MM.1S (cell line): ENCODE measurements around the gene ARSG.

Source experiments
- DNase-seq: peaks from one replicate; pipeline ENCODE4 v3.0.0-alpha.2; 2015
- H2AFZ ChIP-seq: fragments of 300-600 bp; sonication (generic); 2 replicates; pipeline ENCODE4 v1.6.0; 2016; ENCODE audit warnings: antibody characterized with exemption, low read length
- H3F3A ChIP-seq: fragments of 300-600 bp; sonication (generic); 2 replicates; pipeline ENCODE4 v1.6.1; 2016; ENCODE audit warnings: mild to moderate bottlenecking, antibody characterized with exemption, low read length, moderate library complexity, mixed read lengths; ENCODE audit not compliant: insufficient read depth
- H3K27ac ChIP-seq: fragments of 300-600 bp; sonication (generic); 2 replicates; pipeline ENCODE4 v1.5.1; 2016; ENCODE audit warnings: mild to moderate bottlenecking, low read length
- H3K27me3 ChIP-seq: fragments of 300-600 bp; sonication (generic); replicated peaks from 2 replicates; pipeline ENCODE4 v1.6.0; 2016; ENCODE audit warnings: low read length; ENCODE audit not compliant: insufficient read depth
- H3K36me3 ChIP-seq: fragments of 300-600 bp; sonication (generic); replicated peaks from 2 replicates; pipeline ENCODE4 v1.6.1; 2016; ENCODE audit warnings: mild to moderate bottlenecking, low read length, mixed read lengths; ENCODE audit not compliant: insufficient read depth
- H3K4me1 ChIP-seq: fragments of 300-600 bp; sonication (generic); 2 replicates; pipeline ENCODE4 v1.6.1; 2016; ENCODE audit warnings: low read length, mixed read lengths
- H3K4me2 ChIP-seq: fragments of 300-600 bp; sonication (generic); 2 replicates; pipeline ENCODE4 v1.6.0; 2016; ENCODE audit warnings: low read depth, low read length
- H3K4me3 ChIP-seq: fragments of 300-600 bp; sonication (generic); 2 replicates; pipeline ENCODE4 v1.5.1; 2016; ENCODE audit warnings: low read length, mixed read lengths
- H3K79me2 ChIP-seq: fragments of 300-600 bp; sonication (generic); 2 replicates; pipeline ENCODE4 v1.6.1; 2016; ENCODE audit warnings: mixed run types, low read length, mixed read lengths
- H3K9ac ChIP-seq: fragments of 300-600 bp; sonication (generic); 2 replicates; pipeline ENCODE4 v1.6.1; 2016; ENCODE audit warnings: low read length, mixed read lengths
- H3K9me2 ChIP-seq: fragments of 300-600 bp; sonication (generic); replicated peaks from 2 replicates; pipeline ENCODE4 v1.6.1; 2016; ENCODE audit warnings: mild to moderate bottlenecking, low read length, mixed read lengths; ENCODE audit not compliant: insufficient read depth
- H3K9me3 ChIP-seq: fragments of 300-600 bp; sonication (generic); replicated peaks from 2 replicates; pipeline ENCODE4 v1.6.1; 2016; ENCODE audit warnings: mild to moderate bottlenecking, low read length, mixed read lengths; ENCODE audit not compliant: insufficient read depth
- H4K20me1 ChIP-seq: fragments of 300-600 bp; sonication (generic); 2 replicates; pipeline ENCODE4 v1.6.1; 2016; ENCODE audit warnings: mild to moderate bottlenecking, low read length, moderate library complexity, mixed read lengths; ENCODE audit not compliant: insufficient read depth
- EZH2 ChIP-seq: fragments of 300-600 bp; sonication (generic); optimal IDR thresholded peaks from 2 replicates; pipeline ENCODE3; 2017; ENCODE audit warnings: low read depth, mild to moderate bottlenecking, antibody characterized with exemption, low read length, mixed read lengths
- EZH2phosphoT487 ChIP-seq: fragments of 300-600 bp; sonication (generic); IDR thresholded peaks from 2 replicates; pipeline ENCODE4 v1.6.1; 2018; ENCODE audit warnings: antibody characterized with exemption, low read length
- TF ChIP-seq, protein P1 (sequence below): fragments of 300-600 bp; sonication (generic); IDR thresholded peaks from 2 replicates; pipeline ENCODE4 v1.5.1; 2016; ENCODE audit warnings: antibody characterized with exemption, low read length, mixed read lengths

ARSG gene

DNA sequence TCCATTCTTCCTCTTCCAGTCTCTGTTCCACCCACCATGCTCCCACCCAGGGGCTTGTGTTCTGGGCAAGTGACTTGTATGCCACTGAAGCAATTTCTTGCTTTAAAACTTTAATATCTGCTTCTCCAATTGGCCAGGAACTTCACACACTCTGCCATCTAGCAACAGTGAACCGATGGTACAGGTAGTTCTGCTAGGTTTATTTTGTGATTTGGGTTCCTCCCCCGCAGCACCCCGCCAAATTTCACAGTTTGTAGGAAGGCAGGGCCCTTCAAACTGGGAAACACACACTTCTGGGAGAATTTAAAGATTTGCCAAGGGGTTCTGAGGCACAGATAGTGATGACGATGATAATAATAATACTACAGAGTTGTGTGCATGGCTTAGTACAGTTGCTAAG, 3.3 kb downstream of the ARSG start:
- Histone ChIP-seq H3K4me1 (peaks cover 5% of the 10 kb centered on the region; the same call in 1 of the 2 replicates), H3K27me3 (no peaks in the 10 kb centered on the region), H3K9me2 (no peaks in the 10 kb centered on the region), H3F3A (peaks cover 31% of the 10 kb centered on the region), H3K79me2 (no peaks in the 10 kb centered on the region), H2AFZ (no peak overlapping the region), H3K4me2 (no peak overlapping the region), H3K4me3 (no peak overlapping the region), H3K36me3 (no peaks in the 10 kb centered on the region), H4K20me1 (no peaks in the 10 kb centered on the region), H3K27ac (no peak overlapping the region), H3K9ac (no peak overlapping the region), H3K9me3 (no peaks in the 10 kb centered on the region)
- TF ChIP-seq EZH2 (no peak), EZH2phosphoT487 (no peak)
- TF ChIP-seq, protein P1, sequence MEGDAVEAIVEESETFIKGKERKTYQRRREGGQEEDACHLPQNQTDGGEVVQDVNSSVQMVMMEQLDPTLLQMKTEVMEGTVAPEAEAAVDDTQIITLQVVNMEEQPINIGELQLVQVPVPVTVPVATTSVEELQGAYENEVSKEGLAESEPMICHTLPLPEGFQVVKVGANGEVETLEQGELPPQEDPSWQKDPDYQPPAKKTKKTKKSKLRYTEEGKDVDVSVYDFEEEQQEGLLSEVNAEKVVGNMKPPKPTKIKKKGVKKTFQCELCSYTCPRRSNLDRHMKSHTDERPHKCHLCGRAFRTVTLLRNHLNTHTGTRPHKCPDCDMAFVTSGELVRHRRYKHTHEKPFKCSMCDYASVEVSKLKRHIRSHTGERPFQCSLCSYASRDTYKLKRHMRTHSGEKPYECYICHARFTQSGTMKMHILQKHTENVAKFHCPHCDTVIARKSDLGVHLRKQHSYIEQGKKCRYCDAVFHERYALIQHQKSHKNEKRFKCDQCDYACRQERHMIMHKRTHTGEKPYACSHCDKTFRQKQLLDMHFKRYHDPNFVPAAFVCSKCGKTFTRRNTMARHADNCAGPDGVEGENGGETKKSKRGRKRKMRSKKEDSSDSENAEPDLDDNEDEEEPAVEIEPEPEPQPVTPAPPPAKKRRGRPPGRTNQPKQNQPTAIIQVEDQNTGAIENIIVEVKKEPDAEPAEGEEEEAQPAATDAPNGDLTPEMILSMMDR: no peak
- no peak for DNase-seq

DNA sequence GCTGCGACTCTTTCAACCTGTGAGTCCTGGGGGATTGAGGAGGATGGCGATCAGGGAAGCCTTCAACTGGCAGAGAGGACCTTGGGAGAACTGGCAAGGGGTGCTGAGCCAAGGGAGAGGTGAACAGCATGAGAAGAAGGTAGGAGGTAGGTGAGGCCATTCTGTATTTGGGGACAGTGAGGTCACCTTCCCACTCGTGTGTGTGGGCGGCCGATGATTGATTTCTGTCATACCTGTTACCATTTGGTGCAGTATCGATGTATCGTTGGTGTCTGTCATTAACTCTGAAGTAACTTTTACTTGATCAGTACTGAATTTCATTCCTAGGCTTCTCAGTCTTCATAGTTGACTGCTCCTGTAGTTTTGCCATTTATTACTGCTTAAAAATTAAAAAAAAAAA, 3.8 kb downstream of the ARSG start:
- Histone ChIP-seq H3K79me2 (no peaks in the 10 kb centered on the region), H3K4me1 (peaks cover 5% of the 10 kb centered on the region; the same call in 1 of the 2 replicates), H3K36me3 (no peaks in the 10 kb centered on the region), H3K9me3 (no peaks in the 10 kb centered on the region), H2AFZ (no peak overlapping the region), H3K27me3 (no peaks in the 10 kb centered on the region), H3F3A (peaks cover 27% of the 10 kb centered on the region), H3K9ac (no peak overlapping the region), H3K4me2 (no peak overlapping the region), H4K20me1 (no peaks in the 10 kb centered on the region), H3K4me3 (no peak overlapping the region), H3K9me2 (no peaks in the 10 kb centered on the region), H3K27ac (no peak overlapping the region)
- DNase-seq: no peak
- TF ChIP-seq, protein P1: no peak
- TF ChIP-seq EZH2 (no peak), EZH2phosphoT487 (no peak)

DNA sequence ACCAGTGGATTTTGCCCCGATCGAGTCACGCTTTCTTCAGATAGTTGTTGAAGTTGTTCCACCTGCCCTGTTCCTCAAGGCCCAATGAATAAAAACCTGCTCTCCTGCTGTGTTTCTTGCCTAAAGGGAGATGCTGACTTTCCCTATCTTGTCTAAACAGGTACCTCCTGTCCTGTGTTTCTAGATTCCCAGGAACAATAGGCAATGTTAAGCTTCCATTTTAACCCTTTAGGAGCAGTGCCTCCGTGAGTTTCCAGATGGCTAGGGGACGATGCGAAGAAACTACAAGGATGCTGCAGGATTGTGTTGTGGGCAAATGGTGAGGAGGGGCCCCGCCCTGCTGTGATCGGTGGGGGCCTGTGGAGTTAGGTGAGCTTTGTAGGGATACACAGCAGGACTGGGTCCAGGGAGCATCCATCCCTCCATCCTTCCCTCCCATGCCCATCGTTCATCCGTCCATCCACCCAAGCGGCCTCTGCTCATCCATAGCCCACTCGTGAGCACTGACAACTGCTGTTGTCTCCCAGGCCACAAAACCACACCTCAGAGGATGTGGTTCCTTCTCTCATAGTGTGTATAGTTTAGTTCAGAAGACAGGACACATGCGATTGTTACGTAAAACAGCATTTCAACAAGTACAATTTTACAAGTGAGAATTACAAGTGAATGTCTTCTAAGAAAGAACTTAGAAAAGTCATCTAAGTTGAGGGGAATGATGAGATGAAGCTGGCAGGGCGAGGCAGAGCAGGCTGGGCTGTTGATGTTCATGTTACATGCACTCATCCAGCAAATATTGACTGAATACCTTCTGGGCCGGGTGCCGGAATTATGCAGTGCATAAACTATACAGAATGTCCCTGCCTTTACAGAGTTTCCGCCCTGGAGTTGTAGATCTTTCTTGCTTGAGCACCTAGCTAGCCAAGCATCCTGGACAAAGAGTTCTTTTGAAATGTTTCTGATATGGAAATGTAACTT, 5.2 kb downstream of the ARSG start:
- no peak for DNase-seq
- H3K4me2 ChIP-seq: no peak overlapping the region

More for the DNA sequence above, 5.2 kb downstream of the ARSG start:
- Histone ChIP-seq H2AFZ (no peak overlapping the region), H3K79me2 (no peaks in the 10 kb centered on the region), H3K27ac (no peak overlapping the region), H3K9me2 (no peaks in the 10 kb centered on the region), H3K4me1 (peaks cover 5% of the 10 kb centered on the region; the same call in 1 of the 2 replicates), H3K4me3 (no peak overlapping the region), H3K9ac (no peak overlapping the region), H3K9me3 (no peaks in the 10 kb centered on the region), H3F3A (peaks cover 18% of the 10 kb centered on the region), H3K27me3 (no peaks in the 10 kb centered on the region), H3K36me3 (no peaks in the 10 kb centered on the region), H4K20me1 (no peaks in the 10 kb centered on the region)
- TF ChIP-seq EZH2: no peak
- no peak for TF ChIP-seq EZH2phosphoT487
- TF ChIP-seq, protein P1: no peak
